Ishikawa (cell line): Measurements from ENCODE around the gene SULT4A1.

ENCODE experiments used
- CEBPB ChIP-seq: IDR thresholded peaks from 2 replicates; pipeline ENCODE4 v1.6.1; 2012
- CREB1 ChIP-seq: IDR thresholded peaks from 2 replicates; pipeline ENCODE4 v1.6.1; 2012; ENCODE audit warnings: low read depth
- EGR1 ChIP-seq: IDR thresholded peaks from 2 replicates; pipeline ENCODE4 v1.6.1; 2012
- EP300 ChIP-seq: IDR thresholded peaks from 2 replicates; pipeline ENCODE4 v1.6.1; 2012; ENCODE audit warnings: borderline replicate concordance
- FOXM1 ChIP-seq: IDR thresholded peaks from 2 replicates; pipeline ENCODE4 v1.6.1; 2012; ENCODE audit warnings: low read depth, borderline replicate concordance
- MAX ChIP-seq: IDR thresholded peaks from 2 replicates; pipeline ENCODE4 v1.6.1; 2012
- NFIC ChIP-seq: IDR thresholded peaks from 2 replicates; pipeline ENCODE4 v1.6.1; 2012
- RAD21 ChIP-seq: IDR thresholded peaks from 2 replicates; pipeline ENCODE4 v1.6.1; 2012; ENCODE audit warnings: low read depth
- REST ChIP-seq: IDR thresholded peaks from 2 replicates; pipeline ENCODE4 v1.6.1; 2012; ENCODE audit warnings: low read depth, mild to moderate bottlenecking
- TAF1 ChIP-seq: IDR thresholded peaks from 2 replicates; pipeline ENCODE4 v1.6.1; 2012; ENCODE audit warnings: low read depth, mild to moderate bottlenecking
- TCF12 ChIP-seq: IDR thresholded peaks from 2 replicates; pipeline ENCODE4 v1.6.1; 2012; ENCODE audit warnings: low read depth
- TEAD4 ChIP-seq: IDR thresholded peaks from 2 replicates; pipeline ENCODE4 v1.6.1; 2012
- USF1 ChIP-seq: IDR thresholded peaks from 2 replicates; pipeline ENCODE4 v1.6.1; 2012
- YY1 ChIP-seq: IDR thresholded peaks from 2 replicates; pipeline ENCODE4 v1.6.1; 2012; ENCODE audit warnings: low read depth
- ZBTB7A ChIP-seq: IDR thresholded peaks from 2 replicates; pipeline ENCODE4 v1.6.1; 2012; ENCODE audit warnings: low read depth

The SULT4A1 gene

GRCh38 chr22:43882122-43882767, 19.9 kb upstream of the SULT4A1 start:
- no peak for TF ChIP-seq REST

- TF ChIP-seq MAX (no peak), EGR1 (no peak), FOXM1 (no peak), TAF1 (no peak), RAD21 (no peak), CEBPB (no peak), USF1 (no peak), TEAD4 (no peak), YY1 (no peak), REST (no peak), CREB1 (no peak), TCF12 (no peak), ZBTB7A (no peak), NFIC (no peak), EP300 (no peak)
These were observed 19.1 kb upstream of the SULT4A1 start for GRCh38 chr22:43881091-43882061.

- TF ChIP-seq CEBPB = no peak
- TF ChIP-seq USF1 = no peak
These were observed 18.3 kb upstream of the SULT4A1 start for GRCh38 chr22:43880541-43880991.

GRCh38 chr22:43879901-43880540, 17.7 kb upstream of the SULT4A1 start:
- no peak for TF ChIP-seq FOXM1
- no peak for TF ChIP-seq RAD21
- TF ChIP-seq EP300 = no peak
- no peak for TF ChIP-seq YY1
- TF ChIP-seq REST = no peak
- no peak for TF ChIP-seq EGR1
- TF ChIP-seq USF1 = no peak
- no peak for TF ChIP-seq TEAD4
- no peak for TF ChIP-seq TCF12
